Measurements from ENCODE around the gene CPNE7. TPM values are rescaled to one million over a fixed set of nuclear protein-coding genes. Genes with fewer than 3 reads are reported as not detected.

The CPNE7 gene
- total and polyA plus RNA-seq, 2 of the 8 experiments (the other 6 are each of a cell fraction or from before 2014, with no cell fraction given), result 10.0 to 23.7 TPM

DNA sequence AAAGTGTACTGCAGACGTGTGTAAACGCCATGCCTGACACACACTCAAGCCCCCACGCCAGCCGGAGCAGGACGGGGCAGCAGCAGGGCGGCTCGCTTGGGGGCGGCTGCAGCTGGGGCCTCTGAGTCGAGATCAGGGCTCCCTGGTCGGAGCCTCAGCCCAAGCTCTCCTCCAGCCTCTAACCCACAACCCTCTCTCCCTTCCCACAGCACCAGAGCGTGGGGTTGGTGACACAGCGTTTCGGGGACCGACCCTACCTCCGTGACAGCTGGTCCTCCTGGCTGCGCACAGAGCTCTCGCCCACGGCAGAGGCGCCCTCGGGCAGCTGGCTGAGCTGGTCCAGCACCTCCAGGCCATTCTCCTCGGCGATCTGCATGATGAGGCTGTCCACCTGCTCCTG is 70.7 kb downstream of the CPNE7 start:
- H2BK15ac ChIP-seq (ENCODE audit: low read length), result no peak overlapping the region
- H3K4me3 ChIP-seq (ENCODE audit: extremely low read depth in 1 of 4, insufficient read depth in 2 of 4, low read depth in 3 of 4, low read length in 4 of 4), result no peak overlapping the region
- H3K4me2 ChIP-seq (ENCODE audit: insufficient read depth in 1 of 2, low read depth in 2 of 2, low read length in 2 of 2), result no peak overlapping the region
- H3K18ac ChIP-seq (ENCODE audit: extremely low read depth, low read length), result no peak overlapping the region
- H3K36me3 ChIP-seq (ENCODE audit: control insufficient read depth in 2 of 4, insufficient read depth in 4 of 4, low read length in 3 of 4), result peaks cover 10 to 23% (median 20%) of the 10 kb centered on the region in 4 experiments; a peak in 7 of 8 replicates
- no peak overlapping the region for H3K56ac ChIP-seq (replicated peaks; ENCODE audit: insufficient read length, low read depth, low read length)
- H3K14ac ChIP-seq (ENCODE audit: insufficient read length), result no peak overlapping the region
- H3K79me2 ChIP-seq (ENCODE audit: control insufficient read depth in 1 of 2, insufficient read depth in 2 of 2, low read length in 2 of 2), result no peaks in the 10 kb centered on the region
- H3K9me3 ChIP-seq (ENCODE audit: insufficient read depth in 2 of 2, low read depth in 1 of 2, low read length in 1 of 2), result no peaks in the 10 kb centered on the region
- FAIRE-seq, result no peak
- POLR2A ChIA-PET (ENCODE audit: partially characterized antibody), result no interaction called here
- no peak overlapping the region for H4K5ac ChIP-seq (ENCODE audit: insufficient read length, low read depth, low read length)
- H4K91ac ChIP-seq (replicated peaks; ENCODE audit: insufficient read length, low read length), result no peak overlapping the region
- H2BK12ac ChIP-seq (ENCODE audit: low read depth, low read length), result no peak overlapping the region
- no peak overlapping the region for H2AFZ ChIP-seq (ENCODE audit: low read length)
- H3K4ac ChIP-seq (replicated peaks; ENCODE audit: insufficient read length, low read depth, low read length), result no peak overlapping the region
- H3K27ac ChIP-seq (ENCODE audit: low read depth, low read length), result no peak overlapping the region
- H3K27me3 ChIP-seq (replicated peaks in 1 of 4; ENCODE audit: control insufficient read depth in 3 of 4, extremely low read depth in 1 of 4, insufficient read depth in 3 of 4, low read length in 3 of 4), result no peaks in the 10 kb centered on the region
- 91% methylated on average over 21 of the region's 22 CpGs; no CpG with 5 or more reads in 1 of the 2 experiments for WGBS, 2 experiments (ENCODE audit: extremely low coverage in 1 of 2, insufficient coverage in 1 of 2, insufficient read length in 1 of 2, insufficient replicate concordance in 2 of 2, low coverage in 1 of 2, low lambda C conversion rate in 2 of 2, missing lambda C conversion rate in 1 of 2)
- H2AK5ac ChIP-seq (ENCODE audit: low read depth, low read length), result no peak overlapping the region
- no peaks in the 10 kb centered on the region for H3K4me1 ChIP-seq (replicated peaks in 1 of 4; ENCODE audit: control insufficient read depth in 3 of 4, insufficient read depth in 4 of 4, low read length in 3 of 4)
- no peaks in the 10 kb centered on the region for H3K79me1 ChIP-seq (ENCODE audit: low read depth, low read length)
- H3K9ac ChIP-seq (replicated peaks in 1 of 4; ENCODE audit: extremely low read depth in 1 of 4, low read depth in 3 of 4, low read length in 3 of 4), result no peak overlapping the region
- no peaks in the 10 kb centered on the region for H3K23me2 ChIP-seq (ENCODE audit: low read depth, low read length)
- no peak overlapping the region for H4K8ac ChIP-seq (ENCODE audit: extremely low read depth, insufficient read depth, low read length)
- DNase-seq (ENCODE audit: low read depth in 1 of 2, low spot score in 2 of 2), result no peak
- H2BK5ac ChIP-seq (ENCODE audit: low read depth, low read length), result no peak overlapping the region
- CTCF ChIA-PET (ENCODE audit: partially characterized antibody), result interaction anchor here (1.7 kb wide), 1 partner anchor 9 kb away, joined by 6 read pairs; no protein-coding TSS in a partner anchor
- H4K20me1 ChIP-seq (replicated peaks in 1 of 2; ENCODE audit: control insufficient read depth in 1 of 2, insufficient read depth in 2 of 2, low read length in 2 of 2), result peaks cover 0 to 13% of the 10 kb centered on the region in 2 experiments
- H3K23ac ChIP-seq (ENCODE audit: insufficient read length), result no peak overlapping the region
- no peak overlapping the region for H2BK20ac ChIP-seq (ENCODE audit: low read length)
- H2BK120ac ChIP-seq (replicated peaks; ENCODE audit: low read depth, low read length), result no peak overlapping the region
- no peak for TF ChIP-seq CBX5 (IDR thresholded peaks at IDR 0.05; ENCODE audit: low read depth, low read length)
- no peak for TF ChIP-seq BRCA1 (IDR thresholded peaks at IDR 0.05; ENCODE audit: low read depth, low read length)
- TF ChIP-seq GTF2F1 (IDR thresholded peaks at IDR 0.05; ENCODE audit: borderline replicate concordance, low read depth, low read length), result no peak
- TF ChIP-seq SRF (IDR thresholded peaks at IDR 0.05; ENCODE audit: low read depth, low read length), result no peak
- TF ChIP-seq BCL11A (IDR thresholded peaks at IDR 0.05; ENCODE audit: low read depth in 2 of 2, low read length in 2 of 2), result no peak
- no peak for TF ChIP-seq GABPA (IDR thresholded peaks at IDR 0.05; ENCODE audit: borderline replicate concordance, insufficient read depth, low read length)
- TF ChIP-seq SP2 (IDR thresholded peaks at IDR 0.05; ENCODE audit: low read length), result no peak
- TF ChIP-seq HDAC6 (IDR thresholded peaks at IDR 0.05; ENCODE audit: low read depth, low read length), result no peak
- TF ChIP-seq SP1 (IDR thresholded peaks at IDR 0.05; ENCODE audit: low read depth, low read length), result no peak
- no peak for TF ChIP-seq RXRA (IDR thresholded peaks at IDR 0.05; ENCODE audit: insufficient read depth, low read depth, low read length)

All from H1 (cell line).